IPS DF 19.7 (cell line): ENCODE results near the gene CCDC194.

Experiments used
- DNase-seq: peaks from one replicate; pipeline ENCODE4 v3.0.0-alpha.2; 2013; ENCODE audit warnings: low read depth, low spot score

CCDC194 gene

GRCh38 chr19:17406046-17406886, 12.3 kb upstream of the CCDC194 start:
- no peak for DNase-seq

GRCh38 chr19:17405250-17406045, 11.5 kb upstream of the CCDC194 start, which contains the start of gene BST2:
TSS of gene BST2 (minus strand) at chr19:17405630. CDS start at chr19:17405575, 55 bp downstream.
- DNase-seq = no peak

GRCh38 chr19:17404621-17405249, 10.7 kb upstream of the CCDC194 start:
- no peak for DNase-seq

GRCh38 chr19:17404015-17404414, 10.0 kb upstream of the CCDC194 start:
- DNase-seq = no peak

GRCh38 chr19:17402982-17403855, 9.2 kb upstream of the CCDC194 start:
- DNase-seq = no peak

- no peak for DNase-seq
Measured at GRCh38 chr19:17401628-17402027, 7.6 kb upstream of the CCDC194 start.

GRCh38 chr19:17398902-17399527, 5.0 kb upstream of the CCDC194 start:
- DNase-seq = no peak

GRCh38 chr19:17394891-17395415, 957 bp upstream of the CCDC194 start:
- DNase-seq = no peak

- no peak for DNase-seq
Measured at GRCh38 chr19:17393002-17393401, 994 bp downstream of the CCDC194 start.

GRCh38 chr19:17391371-17392151, 2.4 kb downstream of the CCDC194 start:
- no peak for DNase-seq

- DNase-seq = no peak
Measured at GRCh38 chr19:17390665-17391370, 3.2 kb downstream of the CCDC194 start.

- DNase-seq = no peak
Measured at GRCh38 chr19:17389957-17390664, 3.9 kb downstream of the CCDC194 start.

GRCh38 chr19:17389288-17389687, 4.7 kb downstream of the CCDC194 start:
- DNase-seq = no peak

GRCh38 chr19:17385878-17386611, 8.0 kb downstream of the CCDC194 start:
- no peak for DNase-seq

GRCh38 chr19:17380426-17381138, 13.4 kb downstream of the CCDC194 start:
- no peak for DNase-seq

GRCh38 chr19:17379221-17379631, 14.8 kb downstream of the CCDC194 start:
- no peak for DNase-seq

GRCh38 chr19:17378271-17378670, 15.7 kb downstream of the CCDC194 start:
- no peak for DNase-seq
